Measurements from ENCODE around the gene CAPZB.
A peak's percentile ranks its signal among the peaks of the same experiment; 100 is the strongest.

The CAPZB gene

DNA sequence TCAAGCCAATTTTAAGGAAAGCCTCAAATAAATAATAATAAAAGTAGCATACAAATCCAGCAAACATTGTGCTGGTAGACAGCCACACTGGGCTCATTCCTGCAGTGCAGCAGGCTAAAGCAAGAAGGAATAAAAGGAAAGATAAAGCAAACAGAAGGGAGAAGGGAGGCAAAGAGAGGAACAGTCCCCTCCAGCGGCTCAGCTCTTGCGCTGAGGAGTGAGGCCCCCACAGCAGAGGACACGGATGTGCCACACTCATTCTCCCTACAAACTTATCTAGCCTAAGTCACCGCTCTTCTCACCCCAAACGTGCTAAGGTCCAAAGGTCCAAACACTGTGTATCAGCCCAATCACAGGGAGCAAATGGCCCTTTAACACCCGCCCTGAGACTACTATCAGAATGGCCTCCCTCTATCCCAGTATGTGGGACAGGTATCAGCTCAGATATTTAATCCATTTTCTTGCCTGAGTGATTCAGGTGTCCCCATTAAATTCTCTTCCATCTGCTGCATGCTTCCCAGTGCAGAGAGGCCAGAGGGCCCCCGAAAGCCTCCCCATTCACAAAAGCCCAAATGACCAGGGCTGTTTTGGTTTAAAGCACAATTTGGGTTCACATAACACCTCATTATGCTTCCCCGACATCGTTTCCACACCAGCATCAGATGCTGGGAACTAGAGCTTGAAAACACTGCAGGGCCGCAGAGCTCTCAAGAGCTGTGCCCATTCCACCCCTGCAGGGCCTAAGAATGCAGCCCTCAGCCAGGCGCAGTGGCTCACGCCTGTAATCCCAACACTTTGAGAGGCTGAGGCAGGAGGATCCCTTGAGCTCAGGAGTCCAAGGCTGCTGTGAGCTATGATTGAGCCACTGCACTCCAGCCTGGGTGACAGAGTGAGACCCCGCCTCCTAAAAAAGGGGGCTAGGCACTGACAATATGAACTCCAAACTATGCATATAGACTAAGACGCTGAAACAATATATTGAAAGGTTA, 17.8 kb downstream of the CAPZB start:
- DNase-seq = no peak

DNA sequence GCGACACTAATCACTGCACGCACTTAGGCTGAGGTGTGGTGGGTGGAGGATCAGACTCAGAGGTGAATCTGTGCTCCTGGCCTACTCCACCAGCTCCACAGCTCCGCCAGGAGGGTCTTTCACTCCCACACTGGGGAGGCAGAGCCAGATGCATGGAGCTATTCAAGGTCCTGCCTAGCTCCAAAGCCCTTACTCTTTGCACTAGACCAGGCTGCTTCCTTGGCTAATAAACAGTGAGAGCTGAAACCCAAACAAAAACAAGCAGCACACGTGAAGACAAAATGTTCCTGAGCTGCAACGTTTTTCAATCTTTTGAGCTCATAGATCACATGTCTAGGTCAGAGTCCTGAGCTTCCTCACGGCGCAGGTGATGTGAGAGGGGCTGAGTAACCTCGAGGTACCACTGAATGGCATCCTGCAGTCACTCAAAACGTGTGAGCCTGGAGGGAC, 19.2 kb downstream of the CAPZB start:
- no peak for DNase-seq

DNA sequence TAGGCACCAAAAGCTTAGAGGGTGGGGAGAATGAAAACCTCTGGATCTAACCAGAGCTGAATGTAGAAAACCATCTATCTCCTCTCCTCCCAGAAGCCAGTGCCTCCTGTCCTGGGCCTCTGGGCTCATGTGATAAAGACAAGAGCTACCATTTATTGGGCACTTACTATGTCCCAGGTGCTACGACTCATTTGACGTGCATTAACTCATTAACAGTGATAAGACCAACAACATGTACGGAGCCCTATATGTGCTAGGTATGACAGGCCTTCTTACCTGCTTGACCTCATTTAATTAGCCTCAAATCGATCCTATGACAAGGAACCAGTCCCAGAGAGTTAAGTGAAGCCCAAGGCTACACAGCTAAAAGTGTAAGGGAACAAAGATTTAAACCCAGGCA, 19.7 kb downstream of the CAPZB start:
- no peak for DNase-seq

DNA sequence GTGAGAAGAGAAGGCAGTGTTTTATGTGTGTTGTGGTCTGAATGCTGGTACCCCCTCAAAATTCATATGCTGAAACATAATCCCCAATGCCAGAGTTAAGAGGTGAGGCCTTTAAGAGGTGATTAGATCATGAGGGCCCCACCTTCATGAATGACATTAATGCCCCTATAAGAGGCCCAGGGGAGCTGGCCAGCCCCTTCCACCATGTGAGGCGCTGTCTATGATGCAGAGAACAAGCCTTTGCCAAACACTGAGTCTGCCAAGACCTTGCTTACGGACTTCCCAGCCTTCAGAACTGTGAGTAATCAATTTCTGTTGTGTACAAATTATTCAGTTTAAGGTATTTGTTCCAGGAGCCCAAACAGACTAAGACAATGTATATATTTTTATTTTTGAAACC, 20.2 kb downstream of the CAPZB start:
- no peak for DNase-seq

DNA sequence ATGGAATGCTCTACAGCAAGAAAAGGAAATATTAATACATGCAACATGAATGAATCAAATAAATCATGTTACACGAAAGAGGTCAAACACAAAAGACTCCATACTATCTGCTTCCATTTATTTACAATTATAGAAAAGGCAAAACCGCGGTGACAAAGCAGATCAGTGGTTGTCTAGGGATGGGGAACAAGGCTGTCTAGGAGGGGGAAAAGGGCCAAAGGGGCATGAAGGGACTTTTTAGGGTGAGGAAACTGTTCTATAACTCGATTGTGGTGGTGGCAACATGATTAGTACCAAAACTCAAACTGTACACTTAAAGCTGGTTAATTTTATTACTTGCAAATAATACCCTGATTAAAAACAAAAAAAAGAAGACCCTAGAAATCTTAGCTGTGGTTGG, 20.6 kb downstream of the CAPZB start:
- DNase-seq = no peak

DNA sequence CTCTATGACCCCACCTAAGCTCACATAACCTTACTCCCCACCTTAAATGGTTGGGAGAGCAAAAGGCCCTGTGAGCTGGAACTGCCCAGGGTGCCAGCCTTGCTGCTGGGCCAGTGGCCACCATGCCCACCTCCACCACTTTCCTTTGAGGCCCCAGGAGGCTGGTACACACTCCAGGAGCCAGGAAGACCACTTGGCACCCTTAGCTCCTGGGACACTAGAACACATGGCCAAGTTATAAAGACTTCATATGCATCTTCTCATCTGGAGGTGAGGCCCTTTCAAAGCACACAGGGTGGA, 21.9 kb downstream of the CAPZB start:
- DNase-seq = no peak

DNA sequence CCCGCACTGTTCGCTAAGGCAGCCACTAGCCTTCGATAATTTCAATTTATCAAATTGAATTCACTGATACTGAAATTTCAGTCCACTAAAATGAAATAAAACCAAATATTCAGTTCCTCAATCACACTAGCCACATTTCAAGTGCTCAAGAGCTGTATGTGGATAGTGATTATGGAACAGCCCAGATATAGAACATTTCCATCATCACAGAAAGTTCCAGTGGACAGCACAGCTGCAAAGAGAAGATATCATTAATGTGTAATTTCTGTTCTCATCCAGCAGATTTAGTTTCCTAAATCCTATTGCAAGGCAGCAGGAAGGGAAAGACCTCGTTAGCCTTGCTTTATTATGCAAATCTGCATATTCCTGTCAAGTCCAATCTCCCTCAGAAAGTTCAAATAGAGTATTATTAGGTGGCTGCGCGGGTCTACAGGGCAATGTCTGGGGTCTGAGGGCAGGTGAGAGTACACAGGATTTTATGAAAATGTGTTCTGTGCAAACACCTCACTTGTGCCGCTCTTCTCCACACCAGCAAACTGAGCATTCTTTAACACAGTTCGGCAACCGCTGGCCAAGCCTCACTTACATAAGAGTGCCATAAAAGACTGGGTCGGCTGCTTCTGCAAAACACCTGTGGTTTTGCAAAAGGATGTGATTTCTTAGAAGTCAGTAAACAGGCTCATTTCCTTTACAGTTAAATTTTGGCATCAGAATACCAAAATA, 22.4 kb downstream of the CAPZB start:
- DNase-seq = no peak

DNA sequence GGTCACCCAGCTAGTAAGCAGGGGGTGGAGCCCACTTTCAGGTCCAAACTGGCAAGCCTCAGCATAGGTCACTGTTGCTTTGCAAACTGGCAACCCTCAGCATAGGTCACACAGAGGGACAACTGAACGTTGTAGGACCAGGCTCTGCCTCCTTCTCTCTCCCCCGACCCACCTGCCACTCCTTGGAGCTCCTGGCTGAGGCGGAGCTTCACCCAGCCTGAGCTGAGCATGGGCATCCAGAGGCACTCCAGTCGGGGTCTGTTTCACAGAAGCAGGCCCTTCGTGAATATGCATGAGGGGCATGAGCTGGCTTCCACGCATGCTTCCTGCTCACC, 24.2 kb downstream of the CAPZB start:
- DNase-seq = no peak

DNA sequence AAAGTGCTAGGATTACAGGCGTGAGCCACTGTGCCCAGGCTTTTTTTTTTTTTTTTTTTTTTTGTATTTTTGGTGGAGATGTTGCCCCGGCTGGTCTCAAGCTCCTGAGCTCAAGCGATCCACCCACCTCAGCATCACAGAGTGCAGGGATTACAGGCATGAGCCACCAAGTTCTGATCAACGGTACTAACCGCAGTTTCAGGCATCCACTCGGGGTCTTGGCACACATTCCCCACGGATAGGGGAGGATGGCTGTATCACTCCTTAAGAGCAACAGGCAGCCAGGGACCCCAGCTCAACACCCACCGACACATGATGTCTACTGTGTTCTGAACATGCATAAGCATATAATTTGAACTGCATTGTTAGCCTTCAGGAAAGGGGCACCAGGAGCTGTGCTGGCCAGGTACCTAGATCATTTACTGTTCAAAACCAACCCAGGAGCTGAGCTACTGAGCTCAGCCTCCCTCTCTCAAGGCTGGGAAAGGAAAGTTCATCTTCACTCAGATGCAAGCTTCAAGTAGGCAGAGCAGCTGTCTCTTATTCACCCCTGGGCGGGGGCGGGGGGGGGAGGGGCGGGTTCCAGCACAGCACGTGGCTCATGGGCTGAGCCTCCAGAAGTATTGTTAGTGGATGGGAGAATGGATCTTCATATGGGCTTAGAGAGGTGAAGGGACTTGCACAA, 24.7 kb downstream of the CAPZB start:
- no peak for DNase-seq

DNA sequence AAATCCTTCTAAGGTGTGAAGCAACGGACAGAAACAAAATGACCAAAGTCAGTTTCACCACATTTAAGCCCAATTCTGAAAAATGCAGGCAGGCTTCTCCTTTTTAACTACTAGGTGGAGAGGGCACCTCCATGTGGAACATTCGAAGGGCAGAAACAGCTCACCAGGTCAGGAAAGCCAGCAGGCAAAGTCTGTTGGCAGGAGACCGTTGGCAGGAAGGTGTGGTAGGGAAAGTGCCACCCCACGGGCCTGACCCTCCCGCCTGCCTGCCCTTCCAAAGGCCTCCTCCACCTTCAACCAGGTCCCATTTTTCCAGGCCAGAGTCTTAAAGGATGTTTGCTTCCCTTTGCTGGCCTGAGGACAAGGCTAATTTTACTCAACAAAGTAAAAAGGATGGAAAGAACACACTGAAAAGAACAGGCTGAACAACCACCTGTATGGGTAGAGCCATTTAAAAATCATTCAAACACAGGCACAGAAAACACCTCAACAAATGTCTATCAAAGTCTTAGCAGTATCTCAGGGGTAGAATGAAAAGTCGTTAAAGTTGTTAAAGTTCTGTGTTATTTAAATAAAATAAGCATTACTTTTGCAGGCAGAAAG, 26.4 kb downstream of the CAPZB start:
- DNase-seq = no peak

DNA sequence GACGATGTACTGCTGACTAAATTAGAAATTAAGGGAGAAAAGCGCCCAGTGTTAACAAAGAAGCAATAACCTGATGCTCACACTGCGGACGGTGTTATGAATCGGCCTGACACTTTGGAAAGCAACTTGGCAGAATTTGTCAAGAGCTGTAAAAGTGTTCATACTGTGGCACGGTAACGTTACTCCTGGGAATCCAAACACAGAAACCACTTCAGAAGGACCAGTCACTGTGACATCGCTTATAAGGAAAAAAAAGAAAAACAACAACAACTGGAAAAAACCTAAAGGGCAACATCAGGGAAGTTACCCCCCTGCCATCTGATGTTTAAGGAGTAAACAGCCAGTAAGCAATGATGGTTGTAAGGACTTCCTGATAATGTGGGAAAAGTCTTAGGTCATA, 27.7 kb downstream of the CAPZB start:
- no peak for DNase-seq

DNA sequence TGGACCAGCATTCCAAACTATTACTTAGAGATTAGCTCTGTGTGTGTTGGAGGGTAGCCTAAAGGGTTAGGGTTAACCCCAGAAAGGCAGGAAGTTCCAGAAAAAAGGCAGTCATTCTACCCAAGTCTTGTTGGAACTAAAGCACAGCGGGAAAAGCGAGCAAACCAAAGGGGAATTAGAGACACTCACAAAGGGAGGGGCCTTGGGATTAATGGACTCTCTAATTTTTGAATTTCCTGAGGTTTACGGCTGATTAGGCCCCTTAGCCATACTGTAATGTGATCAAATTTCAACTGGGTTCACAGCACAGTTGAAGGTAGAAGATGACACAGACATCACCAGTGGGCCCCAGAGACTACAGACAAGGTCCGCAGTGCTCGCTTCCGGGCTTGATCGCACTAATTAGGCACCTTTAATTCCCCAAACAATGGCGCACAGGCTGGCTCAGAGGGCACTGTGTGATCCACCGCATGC, 28.3 kb downstream of the CAPZB start:
- DNase-seq = no peak

DNA sequence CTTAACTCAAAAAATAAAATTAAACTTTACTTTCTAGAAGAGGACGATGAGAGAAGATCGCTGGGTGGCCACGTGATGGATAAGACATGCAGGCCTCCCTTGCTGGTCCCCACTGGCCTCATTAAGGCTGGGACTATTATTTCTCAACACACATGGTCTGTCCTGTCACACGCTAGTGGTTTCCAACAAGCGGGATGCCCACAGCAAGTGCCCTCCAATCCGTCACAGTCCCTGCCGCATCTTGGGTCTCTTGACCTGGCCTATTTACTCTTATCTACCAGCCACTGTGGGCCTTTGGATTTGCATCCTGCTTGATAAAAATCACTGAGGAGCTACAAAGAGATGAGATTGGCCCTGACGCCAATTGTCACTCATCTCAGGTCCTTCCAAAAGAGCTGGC, 30.0 kb downstream of the CAPZB start:
- DNase-seq = no peak

DNA sequence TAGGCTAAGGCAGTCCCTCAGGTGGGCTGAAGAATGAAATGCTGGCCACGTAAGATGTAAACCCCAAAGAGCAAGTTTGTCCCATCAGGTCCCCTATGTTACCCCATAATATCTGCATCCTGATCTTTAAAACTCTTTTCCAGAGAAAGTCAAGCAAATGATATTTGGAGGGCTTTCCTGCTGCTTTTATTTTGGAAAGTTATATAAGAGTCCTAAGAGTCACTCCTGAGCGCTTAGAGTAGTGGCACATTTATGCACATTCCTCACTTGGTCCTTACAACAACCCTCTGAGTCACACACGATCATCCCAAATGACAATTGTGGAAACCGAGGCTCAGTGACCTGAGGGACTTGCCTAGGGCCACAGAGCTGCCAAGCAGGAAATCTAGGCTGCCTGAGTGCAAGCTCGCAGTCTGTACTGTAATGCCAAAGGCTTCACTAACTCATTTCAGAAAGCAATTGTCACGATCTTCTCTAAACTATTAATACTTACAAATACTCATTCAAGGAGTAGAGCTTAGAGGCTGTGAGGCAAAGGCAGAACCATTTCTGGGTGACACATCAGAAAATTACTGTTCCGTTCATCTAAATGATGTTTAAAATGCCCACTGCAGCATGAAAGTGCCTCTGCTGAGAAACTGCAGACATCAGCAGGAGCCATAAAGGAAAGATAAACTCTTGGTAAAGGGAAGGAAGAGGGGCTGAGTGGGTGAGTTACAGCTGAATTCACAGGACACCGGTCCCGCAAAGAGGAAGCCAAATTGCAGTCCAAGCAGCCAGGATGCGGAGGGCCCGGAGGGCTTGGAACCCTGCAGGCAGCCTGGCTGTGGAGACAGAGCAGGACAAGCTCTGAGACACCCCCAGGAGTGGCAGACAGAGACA, 30.8 kb downstream of the CAPZB start:
- no peak for DNase-seq

DNA sequence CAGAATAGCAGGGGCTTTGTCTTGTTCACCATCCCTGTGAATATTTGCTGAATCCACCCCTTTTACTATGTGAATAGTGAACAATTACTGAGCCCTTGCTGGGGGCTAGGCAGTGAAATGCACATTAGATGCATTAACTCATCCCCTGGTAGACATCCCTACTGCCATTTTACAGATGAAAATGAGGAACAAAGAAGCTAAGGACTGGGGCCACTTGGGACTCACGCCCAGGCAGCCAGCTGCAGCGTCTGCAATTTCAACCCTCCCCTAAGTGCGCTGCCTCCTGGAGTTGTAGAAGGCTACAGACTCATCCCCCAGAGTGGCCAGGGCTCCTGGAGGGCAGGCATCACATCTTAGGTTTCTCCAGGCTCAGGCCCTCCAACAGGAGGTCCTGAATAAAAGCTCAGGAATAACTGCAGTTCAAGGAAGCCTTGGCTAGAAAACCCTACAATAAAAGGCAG, 31.6 kb downstream of the CAPZB start:
- no peak for DNase-seq

DNA sequence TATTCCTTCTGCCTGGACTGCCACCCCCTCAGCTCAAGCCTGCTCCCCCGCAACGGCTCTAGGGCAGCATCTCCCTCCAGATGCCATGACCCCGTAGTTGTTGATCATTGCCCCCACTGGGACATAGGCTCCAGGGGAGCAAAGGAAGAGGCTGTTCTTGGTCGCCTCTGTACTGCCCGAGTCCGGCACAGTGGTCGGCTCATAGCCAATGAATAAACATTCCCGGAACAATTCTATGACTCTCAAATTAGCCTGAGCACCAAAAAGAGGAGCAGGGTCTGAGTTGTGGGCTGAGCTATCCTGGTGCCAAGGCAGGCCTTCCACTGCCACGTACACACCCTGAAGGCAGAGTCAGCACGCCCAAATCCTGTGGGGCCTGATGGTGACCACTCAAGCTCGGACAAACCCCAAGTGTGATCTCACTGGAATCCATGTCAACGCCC, 33.1 kb downstream of the CAPZB start:
- DNase-seq = no peak

DNA sequence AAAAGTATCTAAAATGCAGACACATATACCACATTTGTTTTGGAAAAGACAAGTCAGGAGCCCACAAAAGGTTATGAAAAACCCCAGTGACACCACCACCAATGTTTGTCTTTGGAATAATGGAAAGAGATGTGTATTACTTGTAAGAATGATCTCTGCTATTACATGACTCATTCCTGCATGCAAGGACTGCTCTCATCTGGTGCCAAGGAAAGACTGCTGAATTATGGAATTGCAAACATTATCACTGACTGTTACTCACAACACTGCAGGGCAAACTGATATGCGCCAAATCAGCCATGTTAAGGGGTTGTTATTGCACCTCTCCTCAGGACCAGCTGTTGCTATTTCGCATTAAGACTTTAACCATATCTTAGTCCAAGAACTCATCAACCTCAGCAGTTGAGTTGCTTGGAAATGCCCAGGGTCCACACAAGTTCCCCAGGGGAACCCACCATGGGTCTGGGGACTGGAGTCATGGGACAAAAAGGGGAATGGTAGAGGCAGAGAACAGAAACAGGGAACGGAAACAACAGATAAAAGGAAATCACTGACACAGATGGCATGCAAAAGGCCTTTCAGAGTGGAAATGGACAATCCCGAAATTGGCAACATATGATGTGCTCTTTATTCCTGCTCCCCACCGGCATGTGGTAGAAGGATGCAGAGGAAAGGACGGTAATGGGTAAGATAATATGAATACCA, 34.4 kb downstream of the CAPZB start:
- peak; percentile 17 for DNase-seq

DNA sequence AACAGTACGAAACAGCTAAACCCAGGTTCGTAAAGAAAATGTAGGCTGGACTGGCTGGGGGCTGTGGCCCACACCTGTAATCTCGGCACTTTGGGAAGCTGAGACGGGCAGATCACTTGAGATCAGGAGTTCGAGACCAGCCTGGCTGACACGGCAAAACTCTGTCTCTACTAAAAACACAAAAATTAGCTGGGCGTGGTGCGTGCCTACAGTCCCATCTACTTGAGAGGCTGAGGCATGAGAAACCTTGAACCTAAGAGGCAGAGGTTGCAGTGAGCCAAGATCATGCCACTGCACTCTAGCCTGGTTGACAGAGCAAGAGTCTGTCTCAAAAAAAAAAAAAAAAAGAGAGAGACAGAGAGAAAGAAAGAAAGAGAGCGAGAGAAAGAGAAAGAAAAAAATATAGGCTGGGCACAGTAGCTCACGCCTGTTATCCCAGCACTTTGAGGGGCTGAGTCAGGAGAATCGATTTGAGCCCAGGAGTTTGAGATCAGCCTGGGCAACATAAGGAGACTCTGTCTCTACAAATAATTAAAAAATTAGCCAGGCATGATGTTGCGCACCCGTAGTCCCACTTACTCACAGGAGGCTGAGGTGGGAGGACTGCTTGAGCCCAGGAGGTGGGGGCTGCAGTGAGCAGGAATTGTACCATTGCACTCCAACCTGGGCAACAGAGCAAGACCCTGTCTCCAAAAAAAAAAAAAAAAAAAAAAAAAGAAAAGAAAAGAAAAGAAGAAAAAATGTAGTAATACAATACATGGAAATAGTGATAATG, 35.7 kb downstream of the CAPZB start:
- no peak for DNase-seq

DNA sequence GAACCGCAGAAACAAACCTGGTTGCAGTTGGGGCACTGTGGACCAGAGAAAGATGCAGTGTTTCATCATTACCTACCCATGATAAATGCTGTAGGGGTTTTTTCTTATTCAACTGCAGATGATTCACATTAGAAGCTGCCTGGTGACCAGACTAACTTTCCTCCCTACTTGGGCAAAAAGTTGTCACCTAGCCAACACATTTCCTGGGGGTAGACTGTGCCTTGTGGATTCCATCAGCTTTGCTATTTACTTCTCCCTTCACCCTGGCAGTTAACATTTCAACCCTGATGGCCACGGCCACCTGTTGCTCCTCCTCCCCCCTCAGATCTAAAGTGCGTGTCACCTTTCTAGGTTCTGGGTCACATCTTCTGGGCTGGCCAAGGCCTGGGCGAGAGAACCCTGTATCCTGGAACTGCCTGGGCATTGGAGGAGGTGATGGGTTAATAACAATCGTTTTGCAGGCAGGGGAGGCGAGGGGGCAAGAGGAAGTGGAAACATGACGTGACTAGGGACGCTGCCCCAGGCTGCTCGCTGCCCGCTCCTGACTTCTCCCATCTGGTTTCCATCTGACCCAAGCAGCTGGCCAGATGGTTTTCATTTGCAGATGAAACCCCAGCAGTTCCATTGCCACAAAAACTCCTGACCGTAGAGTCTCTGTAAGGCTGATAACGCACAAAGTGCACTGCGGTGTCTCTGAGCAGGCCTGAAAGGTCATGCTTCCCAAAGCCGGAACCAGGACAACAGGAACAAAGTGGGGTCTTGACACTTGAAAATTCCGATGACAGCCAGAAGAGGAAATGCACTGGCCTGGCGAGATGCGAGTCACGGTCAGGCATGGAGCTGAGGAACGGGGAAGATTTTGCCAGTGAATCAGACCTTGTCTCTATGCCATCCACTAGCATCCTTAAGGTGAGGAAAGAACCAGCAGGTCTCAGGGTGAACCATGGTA, 36.6 kb downstream of the CAPZB start:
- DNase-seq = no peak
